HG02623 (cell line): Measurements from ENCODE around the gene MRPL44.

Experiments used
- ATAC-seq: cut with Tn5 transposase; IDR thresholded peaks from one replicate; pipeline ENCODE4 v1.9.1; 2021; ENCODE audit warnings: moderate library complexity; ENCODE audit not compliant: unreplicated experiment

MRPL44 gene

GRCh38 chr2:223935459-223936125 lies 21.7 kb upstream of the MRPL44 start:
- ATAC-seq: no peak

GRCh38 chr2:223936862-223937326 lies 20.4 kb upstream of the MRPL44 start:
- no peak for ATAC-seq

- no peak for ATAC-seq
Measured at GRCh38 chr2:223937535-223937934, 19.7 kb upstream of the MRPL44 start.

- ATAC-seq: peak; percentile 28
Measured at GRCh38 chr2:223939438-223939837, 17.8 kb upstream of the MRPL44 start.

- peak; percentile 63 for ATAC-seq
Measured at GRCh38 chr2:223941579-223942277, 15.5 kb upstream of the MRPL44 start.

GRCh38 chr2:223943135-223943534 lies 14.1 kb upstream of the MRPL44 start:
- no peak for ATAC-seq

- no peak for ATAC-seq
Measured at GRCh38 chr2:223943561-223944008, 13.7 kb upstream of the MRPL44 start.

GRCh38 chr2:223944166-223944702 lies 13.0 kb upstream of the MRPL44 start:
- ATAC-seq: no peak

- ATAC-seq: peak; percentile 61
Measured at GRCh38 chr2:223944703-223945531, 12.3 kb upstream of the MRPL44 start, which contains the start of gene WDFY1. WDFY1 (minus strand) TSS chr2:223945335; CDS start chr2:223945284, 51 bp downstream.

- no peak for ATAC-seq
Measured at GRCh38 chr2:223945755-223946154, 11.5 kb upstream of the MRPL44 start.

GRCh38 chr2:223947711-223948205 lies 9.5 kb upstream of the MRPL44 start:
- no peak for ATAC-seq

GRCh38 chr2:223949241-223949840 lies 7.9 kb upstream of the MRPL44 start:
- no peak for ATAC-seq

GRCh38 chr2:223950448-223951347 lies 6.6 kb upstream of the MRPL44 start:
- ATAC-seq: no peak

- ATAC-seq: peak; percentile 50
Measured at GRCh38 chr2:223952280-223952968, 4.8 kb upstream of the MRPL44 start.

GRCh38 chr2:223954401-223954800 lies 2.9 kb upstream of the MRPL44 start:
- no peak for ATAC-seq

- ATAC-seq: no peak
Measured at GRCh38 chr2:223956300-223956699, 963 bp upstream of the MRPL44 start.

GRCh38 chr2:223959688-223960087 lies 2.4 kb downstream of the MRPL44 start:
- no peak for ATAC-seq

GRCh38 chr2:223967981-223968380 lies 10.7 kb downstream of the MRPL44 start:
- ATAC-seq: no peak

- no peak for ATAC-seq
Measured at GRCh38 chr2:223969315-223969714, 12.1 kb downstream of the MRPL44 start.
